Fibroblast of lung (primary cell): ENCODE data around the gene ARRB2. TPM values are rescaled to one million over a fixed set of nuclear protein-coding genes. Genes with fewer than 3 reads are reported as not detected.

Experiments used
- DNase-seq, 2 donors: peaks; one replicate each; pipeline versions ENCODE4 v3.0.0 to v3.0.0-alpha.2; 2010; ENCODE audit warnings: low read depth in 2 of 2
- H2AFZ ChIP-seq: 2 replicates; pipeline ENCODE4 v1.5.1; 2012; ENCODE audit warnings: low read length, control low read depth, inconsistent platforms
- H3K27ac ChIP-seq: 2 replicates; pipeline ENCODE4 v1.5.1; 2011; ENCODE audit warnings: low read length, control low read depth; ENCODE audit not compliant: insufficient read depth
- H3K27me3 ChIP-seq: 2 replicates; pipeline ENCODE4 v1.5.1; 2011; ENCODE audit warnings: mild to moderate bottlenecking, low read length; ENCODE audit not compliant: control insufficient read depth, insufficient read depth
- H3K36me3 ChIP-seq: 2 replicates; pipeline ENCODE4 v1.5.1; 2011; ENCODE audit warnings: low read length; ENCODE audit not compliant: control insufficient read depth, insufficient read depth
- H3K4me1 ChIP-seq: 2 replicates; pipeline ENCODE4 v1.5.1; 2011; ENCODE audit warnings: low read length; ENCODE audit not compliant: control insufficient read depth, insufficient read depth; ENCODE audit errors: extremely low read depth
- H3K4me2 ChIP-seq: 2 replicates; pipeline ENCODE4 v1.5.1; 2011; ENCODE audit warnings: low read length, control low read depth; ENCODE audit not compliant: insufficient read depth; ENCODE audit errors: extremely low read depth
- H3K4me3 ChIP-seq, 4 experiments: fragments of 200-600 bp in 1 of 4; sonication (generic) in 1 of 4; replicated peaks in 1 of 4; 2 replicates each; pipeline ENCODE4 v1.5.1; 2011 to 2016; ENCODE audit warnings: low read length in 4 of 4, low read depth in 3 of 4, mild to moderate bottlenecking in 3 of 4, control low read depth in 2 of 4, inconsistent platforms in 1 of 4, mixed read lengths in 1 of 4; ENCODE audit not compliant: insufficient read depth in 1 of 4; ENCODE audit errors: control extremely low read depth in 1 of 4
- H3K79me2 ChIP-seq: 2 replicates; pipeline ENCODE4 v1.5.1; 2012; ENCODE audit warnings: mild to moderate bottlenecking, low read length, inconsistent platforms; ENCODE audit not compliant: control insufficient read depth, insufficient read depth
- H3K9ac ChIP-seq: 2 replicates; pipeline ENCODE4 v1.5.1; 2011; ENCODE audit warnings: mild to moderate bottlenecking, low read length, control low read depth; ENCODE audit not compliant: insufficient read depth
- H3K9me3 ChIP-seq: 2 replicates; pipeline ENCODE4 v1.5.1; 2012; ENCODE audit warnings: low read depth, low read length; ENCODE audit not compliant: control insufficient read depth, insufficient read depth
- H4K20me1 ChIP-seq: 2 replicates; pipeline ENCODE4 v1.5.1; 2011; ENCODE audit warnings: low read length; ENCODE audit not compliant: control insufficient read depth, insufficient read depth; ENCODE audit errors: extremely low read depth
- EZH2 ChIP-seq: IDR thresholded peaks from 2 replicates; pipeline ENCODE4 v1.5.1; 2012; ENCODE audit warnings: low read length, control low read depth, mild to moderate bottlenecking; ENCODE audit errors: missing control alignments
- polyA plus RNA-seq, 2 donors: library from polyadenylated mRNA; depleted of rRNA in 1 of 2; stranded (reverse) in 1 of 2; unstranded in 1 of 2; fragments of >200 nt; gene quantifications; 2 replicates each; pipeline ENCODE4 v1.2.1, GENCODE V29; 2011 to 2012; ENCODE audit warnings: missing spikeins in 1 of 2
- total RNA-seq: library from RNA; depleted of rRNA; stranded (reverse); fragments of >200 nt; gene quantifications from 2 replicates; pipeline ENCODE4 v1.2.1, GENCODE V29; 2014
- TF ChIP-seq, protein P1 (sequence below), 2 donors: IDR thresholded peaks in 1 of 2; conservative IDR thresholded peaks in 1 of 2; 1 replicate in 1 of 2; 2 replicates in 1 of 2; pipeline ENCODE4 v1.5.1; 2011 to 2012; ENCODE audit warnings: low read length in 2 of 2, control low read depth in 1 of 2, inconsistent platforms in 1 of 2, low read depth in 1 of 2, mild to moderate bottlenecking in 1 of 2

ARRB2 gene
- total and polyA plus RNA-seq, 2 donors (not counting 1 experiment from before 2014, with no cell fraction given): 2.8 to 4.6 TPM

DNA sequence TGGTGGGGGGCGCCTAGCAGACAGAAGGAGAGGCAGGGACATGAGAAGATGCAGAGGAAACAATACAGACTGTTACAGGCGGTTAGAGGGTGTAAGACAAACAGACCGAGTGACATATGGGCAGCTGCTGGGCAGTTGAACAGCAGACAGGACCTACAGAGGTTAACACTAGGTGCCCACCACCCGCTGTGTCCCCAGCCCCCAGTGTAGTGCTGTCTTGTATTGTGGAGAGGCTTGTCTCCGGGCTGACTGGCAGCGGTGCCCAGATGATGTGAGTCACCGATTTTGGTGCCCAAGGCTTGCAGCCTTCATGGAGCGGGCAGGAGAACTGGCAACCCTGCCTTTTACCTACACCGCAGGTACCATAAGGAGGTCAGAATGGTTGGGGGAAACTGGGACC lies 31.7 kb downstream of the ARRB2 start:
- no peaks in the 10 kb centered on the region for H4K20me1 ChIP-seq
- H3K79me2 ChIP-seq: no peaks in the 10 kb centered on the region
- no peak overlapping the region for H2AFZ ChIP-seq
- TF ChIP-seq EZH2: no peak
- TF ChIP-seq, protein P1, sequence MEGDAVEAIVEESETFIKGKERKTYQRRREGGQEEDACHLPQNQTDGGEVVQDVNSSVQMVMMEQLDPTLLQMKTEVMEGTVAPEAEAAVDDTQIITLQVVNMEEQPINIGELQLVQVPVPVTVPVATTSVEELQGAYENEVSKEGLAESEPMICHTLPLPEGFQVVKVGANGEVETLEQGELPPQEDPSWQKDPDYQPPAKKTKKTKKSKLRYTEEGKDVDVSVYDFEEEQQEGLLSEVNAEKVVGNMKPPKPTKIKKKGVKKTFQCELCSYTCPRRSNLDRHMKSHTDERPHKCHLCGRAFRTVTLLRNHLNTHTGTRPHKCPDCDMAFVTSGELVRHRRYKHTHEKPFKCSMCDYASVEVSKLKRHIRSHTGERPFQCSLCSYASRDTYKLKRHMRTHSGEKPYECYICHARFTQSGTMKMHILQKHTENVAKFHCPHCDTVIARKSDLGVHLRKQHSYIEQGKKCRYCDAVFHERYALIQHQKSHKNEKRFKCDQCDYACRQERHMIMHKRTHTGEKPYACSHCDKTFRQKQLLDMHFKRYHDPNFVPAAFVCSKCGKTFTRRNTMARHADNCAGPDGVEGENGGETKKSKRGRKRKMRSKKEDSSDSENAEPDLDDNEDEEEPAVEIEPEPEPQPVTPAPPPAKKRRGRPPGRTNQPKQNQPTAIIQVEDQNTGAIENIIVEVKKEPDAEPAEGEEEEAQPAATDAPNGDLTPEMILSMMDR (conservative IDR thresholded peaks at IDR 0.05 in 1 of 2, IDR thresholded peaks at IDR 0.05 in 1 of 2; ENCODE audit: low read depth in 1 of 2, low read length in 2 of 2): no peak
- H3K9me3 ChIP-seq: no peaks in the 10 kb centered on the region
- DNase-seq: no peak
- H3K27ac ChIP-seq: no peak overlapping the region
- no peaks in the 10 kb centered on the region for H3K4me1 ChIP-seq
- H3K36me3 ChIP-seq: no peaks in the 10 kb centered on the region
- H3K9ac ChIP-seq: no peak overlapping the region
- no peak overlapping the region for H3K4me2 ChIP-seq
- H3K27me3 ChIP-seq: peaks cover 34% of the 10 kb centered on the region
- H3K4me3 ChIP-seq: no peak overlapping the region

DNA sequence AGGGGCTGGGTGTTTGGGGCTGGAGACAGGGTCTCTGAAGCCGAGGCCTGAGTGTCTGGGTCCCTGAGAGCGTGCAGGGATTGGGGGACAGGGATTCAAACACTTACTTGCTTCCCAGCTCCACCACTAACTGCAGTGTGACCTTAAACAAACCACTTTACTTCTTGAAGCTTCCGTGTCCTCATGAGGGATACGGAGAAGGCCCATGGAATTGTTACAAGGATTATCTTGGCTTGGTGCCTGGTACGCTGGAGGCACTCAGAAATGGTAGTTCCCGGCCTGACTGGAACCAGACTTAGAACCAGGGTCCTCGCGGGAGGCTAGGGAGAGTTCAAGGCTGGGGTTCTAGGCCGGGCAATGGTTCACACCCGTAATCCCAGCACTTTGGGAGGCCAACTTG lies 32.2 kb downstream of the ARRB2 start:
- H3K79me2 ChIP-seq: no peaks in the 10 kb centered on the region
- no peaks in the 10 kb centered on the region for H4K20me1 ChIP-seq
- peaks cover 34% of the 10 kb centered on the region for H3K27me3 ChIP-seq
- H3K9ac ChIP-seq: no peak overlapping the region
- no peak overlapping the region for H3K27ac ChIP-seq
- no peaks in the 10 kb centered on the region for H3K36me3 ChIP-seq
- DNase-seq: no peak
- H2AFZ ChIP-seq: no peak overlapping the region
- H3K4me1 ChIP-seq: no peaks in the 10 kb centered on the region
- TF ChIP-seq, protein P1 (conservative IDR thresholded peaks at IDR 0.05 in 1 of 2, IDR thresholded peaks at IDR 0.05 in 1 of 2; ENCODE audit: low read depth in 1 of 2, low read length in 2 of 2): no peak
- peak; percentile 31 for TF ChIP-seq EZH2
- H3K9me3 ChIP-seq: no peaks in the 10 kb centered on the region
- H3K4me3 ChIP-seq: no peak overlapping the region
- H3K4me2 ChIP-seq: no peak overlapping the region

DNA sequence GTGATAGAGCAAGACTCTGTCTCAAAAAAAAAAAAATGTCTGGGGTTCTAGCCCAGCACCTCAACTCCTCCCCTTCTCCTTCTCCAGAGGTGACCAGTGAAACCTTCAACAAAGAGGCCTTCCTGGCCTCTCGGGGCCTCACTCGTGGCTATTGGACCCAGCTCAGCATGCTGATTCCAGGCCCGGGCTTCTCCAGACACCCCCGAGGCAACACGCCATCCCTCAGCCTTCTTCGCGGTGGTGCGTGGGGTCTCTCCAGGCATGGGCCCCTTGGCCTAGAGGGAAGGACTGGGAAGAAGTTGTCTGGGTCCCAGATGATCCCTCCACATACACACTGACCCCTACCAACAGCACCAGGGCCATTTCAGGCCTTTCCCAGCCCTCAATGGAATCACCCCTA lies 32.8 kb downstream of the ARRB2 start:
- Histone ChIP-seq H3K9me3 (no peaks in the 10 kb centered on the region), H3K27ac (no peak overlapping the region), H2AFZ (no peak overlapping the region), H3K4me1 (no peaks in the 10 kb centered on the region), H4K20me1 (no peaks in the 10 kb centered on the region), H3K4me3 (no peak overlapping the region), H3K27me3 (peaks cover 32% of the 10 kb centered on the region), H3K36me3 (no peaks in the 10 kb centered on the region), H3K79me2 (no peaks in the 10 kb centered on the region), H3K9ac (no peak overlapping the region), H3K4me2 (no peak overlapping the region)
- no peak for DNase-seq
- TF ChIP-seq EZH2: no peak
